Nucleus accumbens (tissue), 56 donors: Measurements from ENCODE around the gene TANGO2.

Experiments used
- DNase-seq, 56 donors: peaks; one replicate each; lab custom pipeline; 2025; lab: John Stamatoyannopoulos, UW

Gene TANGO2

DNA sequence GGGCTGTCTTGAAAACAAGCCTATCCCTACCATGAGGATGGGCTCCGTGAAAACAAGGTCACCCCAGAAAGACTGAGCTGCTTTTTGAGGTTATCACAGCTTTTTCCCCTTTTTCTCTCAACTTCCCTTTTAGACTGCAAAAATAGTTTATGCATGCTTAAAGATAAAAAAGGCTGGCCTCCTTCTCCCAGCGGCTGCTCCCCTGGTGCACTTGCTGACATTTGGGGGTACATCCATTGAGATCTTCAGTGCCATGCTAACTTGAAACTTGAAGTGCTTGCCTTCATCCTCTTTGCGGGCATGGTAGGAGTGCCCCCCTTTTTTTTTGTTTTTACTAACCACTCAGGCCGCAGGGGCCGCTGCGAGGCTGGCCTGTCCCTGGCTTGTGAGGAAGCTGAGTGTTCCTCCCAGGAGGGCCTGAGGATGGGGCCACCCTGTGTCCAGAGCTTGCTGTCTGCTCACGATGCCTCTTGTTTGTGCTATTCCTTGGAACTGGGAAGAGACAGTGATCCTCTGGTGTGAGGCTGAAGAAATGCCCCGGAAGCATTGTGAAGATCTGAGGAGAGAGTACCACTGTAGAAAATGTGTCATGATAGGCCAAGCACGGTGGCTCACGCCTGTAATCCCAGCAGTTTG lies 2.2 kb downstream of the TANGO2 start:
- no peak for DNase-seq

DNA sequence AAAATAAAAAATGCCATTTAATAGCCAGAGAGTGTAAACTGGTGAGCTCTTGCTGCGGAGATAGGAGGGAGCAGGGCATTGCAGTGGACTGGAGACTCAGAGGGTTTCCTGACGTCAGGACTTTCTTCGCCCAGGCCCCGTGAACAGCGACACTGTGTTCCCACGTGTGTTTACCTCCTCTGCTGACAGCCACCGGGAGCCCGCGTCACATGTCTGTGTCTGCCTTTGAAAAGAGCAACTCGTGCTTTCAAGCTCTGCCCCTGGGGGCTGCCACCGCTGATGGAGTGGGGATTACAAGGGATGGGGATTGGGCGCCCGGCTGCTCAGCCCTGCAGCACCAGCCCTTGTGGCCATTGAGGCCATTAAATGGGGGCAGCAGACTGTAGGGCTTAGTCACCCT lies 3.3 kb downstream of the TANGO2 start:
- DNase-seq = peak in 8 of 56 donors; percentile 16 to 43 (median 26)

DNA sequence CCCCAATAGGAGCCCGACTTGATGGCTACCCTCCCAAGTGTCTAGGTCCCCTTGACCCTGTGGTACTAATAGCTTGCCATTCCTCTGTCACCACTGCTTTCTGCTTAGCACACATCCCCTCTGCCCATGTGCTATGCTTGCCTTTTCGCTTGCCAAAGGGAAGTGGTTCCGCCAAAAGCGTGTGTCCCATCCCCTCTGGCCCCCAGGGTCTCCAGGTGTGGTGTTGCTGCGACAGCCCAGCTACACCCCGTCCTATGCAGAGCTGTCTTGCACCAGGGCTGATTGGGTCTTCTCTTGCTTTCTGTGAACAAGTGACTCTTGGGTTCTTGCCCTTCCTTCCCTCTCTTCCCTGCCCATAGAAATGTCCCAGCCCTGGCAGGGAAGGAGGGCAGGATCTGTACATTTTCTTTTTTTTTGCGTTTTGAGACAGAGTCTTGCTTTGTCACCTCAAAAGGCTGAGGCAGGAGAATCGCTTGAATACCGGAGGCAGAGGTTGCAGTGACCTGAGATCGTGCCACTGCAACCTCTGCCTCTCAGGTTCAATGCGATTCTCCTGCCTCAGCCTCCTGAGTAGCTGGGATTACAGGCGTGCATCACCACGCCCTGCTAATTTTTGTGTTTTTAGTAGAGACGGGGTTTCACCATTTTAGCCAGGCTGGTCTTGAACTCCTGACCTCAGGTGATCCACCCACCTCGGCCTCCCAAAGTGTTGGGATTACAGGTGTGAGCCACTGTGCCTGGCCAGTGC lies 3.9 kb downstream of the TANGO2 start:
- no peak for DNase-seq

DNA sequence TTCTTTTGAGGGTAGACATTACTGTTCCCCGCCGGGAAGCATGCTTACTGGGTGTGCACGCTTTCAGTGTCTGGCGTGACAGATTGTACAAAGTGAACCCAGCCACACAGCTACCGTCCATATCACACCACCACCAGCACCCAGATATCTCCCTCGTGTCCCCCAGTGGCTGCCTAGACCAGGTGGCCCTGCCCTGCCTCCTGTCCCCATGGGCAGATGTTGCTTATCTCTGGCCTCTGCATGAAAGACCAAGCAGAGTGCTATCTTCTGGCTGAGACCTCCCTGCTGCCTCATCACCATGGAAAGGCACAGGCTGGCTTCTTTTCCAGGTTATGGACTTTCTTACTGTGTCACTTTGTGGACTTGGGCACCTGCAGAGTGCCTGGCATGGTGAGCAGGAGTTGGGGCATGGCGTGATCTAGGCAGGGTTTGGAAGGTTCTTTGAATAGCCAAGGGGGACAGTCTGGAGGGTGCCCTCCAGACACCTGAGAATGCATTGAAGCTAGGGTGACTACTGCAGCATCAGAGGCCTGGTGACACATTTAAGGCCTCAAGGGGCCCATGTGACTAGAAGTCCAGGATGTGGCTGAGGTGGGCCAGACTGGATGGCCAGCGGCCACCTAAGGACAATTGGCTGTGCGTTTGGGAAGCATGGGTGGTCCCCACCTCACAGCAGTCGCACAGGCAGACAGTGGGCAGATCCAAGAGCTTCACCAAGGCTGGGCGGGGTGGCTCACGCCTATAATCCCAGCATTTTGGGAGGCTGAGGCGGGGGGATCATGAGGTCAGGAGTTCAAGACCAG lies 4.7 kb downstream of the TANGO2 start:
- DNase-seq = no peak

DNA sequence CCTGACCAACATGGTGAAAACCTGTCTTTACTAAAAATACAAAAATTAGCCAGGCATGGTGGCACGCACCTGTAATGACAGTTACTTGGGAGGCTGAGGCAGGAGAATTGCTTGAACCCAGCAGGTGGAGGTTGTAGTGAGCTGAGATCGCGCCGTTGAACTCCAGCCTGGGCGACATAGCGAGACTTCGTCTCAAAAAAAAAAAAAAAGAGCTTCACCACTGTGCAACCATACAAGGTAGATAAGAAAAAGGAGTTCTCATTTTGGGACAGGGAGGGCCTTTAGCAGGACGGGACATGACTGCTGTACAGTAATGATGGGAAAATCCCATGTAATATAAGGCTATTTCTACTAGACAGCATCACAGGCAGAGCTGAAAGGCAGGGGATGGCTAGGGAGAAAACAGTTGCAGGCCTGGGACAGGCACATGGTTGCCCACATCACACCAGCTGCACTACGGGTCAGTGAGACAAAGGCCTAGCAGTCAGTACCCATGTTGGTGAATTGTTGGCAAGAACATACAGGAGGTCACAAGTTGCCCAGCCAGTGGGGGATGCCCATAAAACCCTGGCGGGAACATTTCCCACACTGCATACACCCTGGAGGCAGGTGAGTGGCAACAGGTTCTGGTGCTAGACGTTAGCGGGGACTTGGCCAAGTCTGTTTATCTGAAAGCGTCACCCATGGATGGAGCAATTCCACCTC lies 5.4 kb downstream of the TANGO2 start:
- DNase-seq = peak in 28 of 56 donors; percentile 12 to 60 (median 34)

DNA sequence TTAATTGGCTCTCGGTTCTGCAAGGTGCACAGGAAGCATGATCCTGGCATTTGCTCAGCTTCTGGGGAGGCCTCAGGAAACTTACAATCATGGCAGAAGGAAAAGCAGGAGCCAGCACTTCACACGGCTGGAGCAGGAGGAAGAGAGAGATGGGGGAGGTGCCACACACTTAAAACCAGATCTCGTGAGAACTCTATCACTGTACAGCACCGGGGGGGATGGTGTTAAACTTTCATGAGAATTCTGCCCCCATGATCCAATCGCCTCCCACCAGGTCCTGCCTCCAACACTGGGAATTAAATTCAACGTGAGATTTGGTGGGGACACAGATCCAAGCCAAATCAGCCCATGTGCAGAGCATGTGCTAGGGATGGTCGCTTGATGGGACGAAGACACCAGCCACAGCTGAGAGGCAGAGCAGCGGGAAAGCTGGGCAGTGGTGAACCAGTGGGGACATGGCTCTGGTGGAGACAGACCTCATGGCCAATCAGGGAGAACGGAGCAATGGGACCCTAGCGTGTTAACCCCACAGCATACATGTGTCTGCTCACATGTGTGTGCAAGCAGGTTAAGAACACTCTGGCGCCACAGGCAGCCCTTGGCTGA lies 6.2 kb downstream of the TANGO2 start:
- DNase-seq = no peak

DNA sequence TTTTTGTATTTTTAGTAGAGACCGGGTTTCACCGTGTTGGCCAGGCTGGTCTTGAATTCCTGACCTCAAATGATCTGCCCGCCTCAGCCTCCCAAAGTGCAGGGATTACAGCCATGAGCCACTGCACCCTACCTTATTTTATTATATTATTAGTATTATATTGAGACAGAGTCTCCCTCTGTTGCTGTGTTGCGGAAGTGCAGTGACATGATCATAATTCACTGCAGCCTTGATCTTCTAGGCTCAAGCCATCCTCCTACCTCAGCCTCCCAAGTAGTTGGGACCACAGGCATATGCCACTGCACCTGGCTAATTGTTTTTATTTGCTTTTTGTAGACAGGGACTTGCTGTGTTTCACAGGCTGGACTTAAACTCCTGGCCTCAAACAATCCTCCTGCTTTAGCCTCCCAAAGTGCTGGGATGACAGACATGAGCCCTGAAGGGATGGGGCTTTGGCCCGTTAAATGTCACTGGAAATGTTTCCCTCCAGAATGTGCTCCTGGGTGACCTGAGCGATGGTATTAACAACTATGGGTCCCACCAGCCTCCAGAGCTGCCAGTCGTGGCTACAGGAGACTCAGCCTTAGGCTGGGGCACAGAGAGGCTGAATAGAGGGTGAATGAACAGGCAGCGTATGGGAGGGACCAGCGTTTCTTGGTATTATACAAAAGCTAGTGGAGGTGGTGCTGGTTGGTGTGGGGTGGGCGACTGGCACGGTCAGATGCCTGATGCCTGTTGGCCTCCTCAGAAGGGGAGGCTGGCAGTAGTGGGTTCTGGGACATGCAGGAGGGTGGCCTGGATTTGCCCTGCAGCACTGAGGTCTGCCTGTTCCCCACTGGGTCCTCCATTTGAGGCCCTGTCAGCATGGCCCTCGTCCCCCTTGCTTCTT lies 7.3 kb downstream of the TANGO2 start:
- no peak for DNase-seq

DNA sequence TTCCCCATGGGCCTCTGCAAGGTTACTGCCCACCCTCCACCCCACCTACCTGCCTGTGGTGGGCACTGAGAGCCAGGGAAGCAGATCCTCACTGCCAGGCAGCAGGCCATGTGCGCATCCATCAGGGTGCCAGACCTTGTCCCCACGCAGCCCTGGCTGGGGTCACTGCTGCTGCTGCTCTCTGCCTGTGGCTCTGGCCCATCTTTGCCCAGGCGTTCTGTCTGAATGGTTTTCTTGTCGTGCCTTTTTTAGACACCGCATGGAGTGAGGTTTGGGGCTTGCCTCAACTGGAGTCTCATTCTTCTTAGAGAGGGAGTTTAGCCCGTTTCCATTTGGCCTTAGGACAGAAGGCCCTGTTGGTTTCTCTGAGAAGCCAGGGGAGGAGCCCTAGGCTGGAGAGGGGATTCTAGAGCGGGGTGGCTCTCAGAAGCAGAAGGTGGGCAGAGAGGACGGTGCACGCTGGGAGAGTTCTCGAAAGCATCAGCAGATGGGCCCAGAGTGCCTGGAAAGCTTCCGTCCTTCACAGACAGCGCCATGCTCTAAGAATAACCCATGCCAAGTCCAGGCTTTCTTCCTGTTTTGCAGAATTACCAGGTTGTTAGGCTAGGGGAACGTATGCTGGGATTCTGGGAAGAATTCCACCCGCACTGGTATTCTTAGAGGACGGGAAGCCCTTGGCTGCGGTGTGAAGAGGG lies 8.1 kb downstream of the TANGO2 start:
- DNase-seq = peak in 8 of 56 donors; percentile 19 to 40 (median 22)

DNA sequence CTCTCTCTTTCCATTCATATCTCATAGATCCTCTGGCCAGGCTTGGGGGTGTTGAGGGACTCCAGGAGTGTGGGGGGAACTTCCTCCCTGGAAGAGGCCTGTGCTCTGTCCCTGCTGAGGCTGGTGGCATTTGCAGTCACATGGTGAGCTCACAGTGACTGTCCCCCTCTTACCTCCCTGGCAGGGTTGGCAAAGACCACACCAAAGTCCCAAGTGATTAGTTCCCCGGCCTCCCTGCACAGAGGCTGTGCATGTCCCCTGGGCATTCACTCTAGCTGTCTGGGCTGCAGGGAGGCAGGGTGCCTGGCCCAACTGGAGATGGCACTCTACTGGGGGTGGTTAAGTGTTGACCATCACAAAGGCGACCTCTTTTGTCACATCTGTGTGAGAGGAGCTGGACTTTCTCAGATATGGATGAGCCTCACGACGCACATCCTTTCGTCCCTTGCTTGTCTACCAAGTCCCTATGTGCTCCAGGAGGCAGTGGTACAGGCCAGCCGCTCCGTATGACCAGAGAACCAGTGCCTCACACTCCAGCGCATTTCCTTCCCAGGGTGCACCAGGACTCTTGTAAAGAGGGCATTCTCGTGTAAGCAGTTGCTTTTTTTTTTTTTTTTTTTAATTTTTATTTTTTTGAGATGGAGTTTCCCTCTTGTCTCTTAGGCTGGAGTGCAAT lies 8.8 kb downstream of the TANGO2 start:
- no peak for DNase-seq

DNA sequence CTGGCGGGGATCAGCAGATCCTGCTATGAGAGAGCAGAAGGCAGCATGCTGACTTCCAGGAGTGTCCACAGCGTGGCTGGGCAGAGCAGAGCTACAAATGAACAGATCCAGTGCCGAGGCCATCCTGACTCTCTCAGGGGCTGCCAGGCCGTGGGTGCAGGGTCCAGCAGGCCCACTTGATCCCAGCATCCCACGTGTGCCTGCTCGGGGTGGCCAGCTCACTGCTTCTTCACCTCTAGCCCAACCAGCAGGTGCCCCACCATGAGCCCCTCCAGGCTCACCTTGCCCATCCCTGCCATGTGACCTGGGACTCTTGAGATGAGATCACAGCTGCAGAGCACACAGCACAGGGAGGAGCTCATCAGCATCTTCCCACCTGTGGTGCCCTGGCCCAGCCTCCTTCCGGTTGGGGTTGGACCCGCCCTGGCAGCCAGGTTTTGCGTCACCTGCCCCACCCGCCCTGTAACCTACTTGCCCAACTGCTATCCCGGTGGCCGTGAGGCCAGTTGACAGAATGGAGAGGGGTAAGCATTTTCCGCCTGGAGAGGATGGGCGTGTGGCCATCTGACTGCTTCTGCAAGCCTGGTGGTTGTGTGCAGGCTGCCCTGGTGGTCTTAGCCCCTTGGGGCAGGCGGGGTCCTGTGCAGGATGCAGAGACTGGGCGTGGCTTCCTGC lies 11.0 kb downstream of the TANGO2 start:
- no peak for DNase-seq

DNA sequence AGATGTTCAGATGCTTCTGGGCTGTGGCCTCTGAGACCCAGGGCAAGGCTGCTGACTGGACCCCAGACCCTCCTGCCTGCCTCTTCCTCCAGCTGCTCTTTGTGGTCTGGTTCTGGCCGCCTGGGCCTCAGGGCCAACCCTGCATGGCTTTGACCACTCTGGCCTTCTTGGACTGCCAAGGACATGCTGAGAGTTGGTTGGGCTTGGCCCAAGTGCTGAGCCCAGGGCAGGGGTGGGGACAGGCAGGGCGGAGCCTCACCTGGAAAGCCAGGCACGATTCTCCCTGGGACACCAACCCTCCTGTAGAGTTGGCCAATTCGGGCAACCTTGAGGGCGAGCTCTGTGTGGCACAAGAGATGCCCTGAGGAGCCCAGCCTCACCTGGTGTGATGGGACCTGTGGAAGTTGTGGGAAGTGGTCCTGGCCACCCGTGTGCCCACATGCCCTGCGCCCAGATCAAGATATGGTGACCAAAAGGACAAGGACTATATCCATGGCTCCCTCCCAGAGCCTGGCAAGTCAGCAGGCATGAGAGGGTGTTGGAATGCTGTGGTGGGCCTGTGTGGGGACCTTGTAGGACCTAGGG lies 11.6 kb downstream of the TANGO2 start:
- no peak for DNase-seq

DNA sequence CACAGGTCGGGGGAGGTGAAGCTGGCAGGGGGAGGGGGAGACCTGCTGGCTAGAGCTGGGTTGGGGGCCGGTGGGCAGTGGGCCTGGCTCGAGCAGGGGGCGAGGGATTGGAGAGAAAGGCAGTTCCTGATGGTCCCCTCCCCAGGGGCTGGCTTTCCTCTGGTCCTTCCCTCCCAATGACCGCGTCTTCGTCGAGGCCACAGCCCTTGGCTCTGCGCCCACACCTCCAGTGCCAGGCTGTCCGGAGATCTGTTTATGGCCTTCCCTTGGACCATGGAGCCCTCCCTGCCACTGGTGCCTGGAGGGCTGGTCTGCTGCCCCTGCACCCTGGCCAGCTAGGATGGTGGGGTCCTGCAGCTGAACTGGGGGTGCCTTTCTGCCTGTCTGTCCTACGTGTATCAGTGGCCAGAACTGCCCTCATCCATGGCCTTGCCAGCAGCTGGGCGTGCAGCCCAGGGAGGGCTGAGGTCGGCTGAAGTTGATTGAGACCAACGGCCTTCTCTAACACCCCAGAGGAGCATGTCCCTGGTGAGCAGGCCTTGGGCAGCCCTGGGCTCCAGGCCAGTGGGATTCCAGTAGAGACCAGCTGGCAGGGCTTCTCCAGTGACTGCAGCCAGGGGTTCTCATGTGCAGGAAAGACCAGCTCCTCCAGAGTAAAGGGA lies 12.3 kb downstream of the TANGO2 start:
- peak in 39 of 56 donors; percentile 11 to 71 (median 46) for DNase-seq

DNA sequence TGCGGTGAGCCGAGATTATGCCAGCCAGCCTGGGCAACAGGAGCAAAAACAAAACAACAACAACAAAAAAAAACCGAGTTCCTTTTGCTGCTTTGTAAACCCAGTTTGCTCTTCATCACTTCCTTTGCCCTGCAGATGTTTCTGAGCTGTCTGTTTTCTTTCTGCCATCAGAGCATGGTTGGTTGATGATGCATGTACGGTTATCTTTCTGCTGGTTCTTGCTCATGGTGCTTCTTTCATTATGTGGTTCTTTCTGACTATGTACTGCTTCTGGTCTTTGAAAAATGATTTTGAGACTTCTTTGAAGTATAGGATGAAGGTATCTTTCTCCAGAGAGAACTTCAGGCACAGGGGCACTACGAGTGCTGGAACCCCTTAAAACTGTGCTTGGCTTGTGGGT lies 13.2 kb downstream of the TANGO2 start:
- DNase-seq = no peak

DNA sequence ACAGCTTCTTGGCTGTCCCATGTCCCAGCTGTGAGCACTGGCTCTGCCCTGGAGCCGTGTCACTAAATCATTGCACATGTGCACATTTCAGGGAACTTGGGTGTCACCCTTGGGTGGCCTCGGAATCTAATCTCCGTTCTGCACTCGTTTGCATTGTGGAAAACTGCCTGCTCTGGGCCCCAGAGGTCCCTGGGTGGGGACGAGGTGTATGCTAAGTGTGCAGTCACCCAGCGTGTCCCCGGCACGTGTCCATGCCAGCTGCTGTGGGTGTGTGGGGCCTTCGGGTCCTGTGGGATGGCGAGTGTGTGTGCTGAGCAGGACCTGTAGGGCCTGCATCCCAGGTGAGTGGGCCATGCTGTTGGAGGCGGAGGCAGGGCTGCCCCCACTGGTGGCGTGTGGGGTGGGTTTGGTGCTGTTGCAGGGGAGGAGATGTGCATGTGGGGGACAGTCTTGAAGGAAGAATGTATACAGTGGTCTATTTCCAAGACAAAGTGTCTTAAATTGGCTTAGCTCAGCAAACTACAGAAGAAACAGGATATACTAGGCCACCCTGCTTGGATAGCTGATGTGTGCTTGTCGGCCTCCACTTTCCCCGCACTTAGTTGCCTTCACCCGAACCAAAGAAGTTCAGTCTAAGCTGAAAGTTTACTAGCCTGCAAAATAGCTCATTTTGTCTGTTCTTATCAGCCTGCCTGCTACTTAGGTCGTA lies 14.6 kb downstream of the TANGO2 start:
- DNase-seq = no peak

DNA sequence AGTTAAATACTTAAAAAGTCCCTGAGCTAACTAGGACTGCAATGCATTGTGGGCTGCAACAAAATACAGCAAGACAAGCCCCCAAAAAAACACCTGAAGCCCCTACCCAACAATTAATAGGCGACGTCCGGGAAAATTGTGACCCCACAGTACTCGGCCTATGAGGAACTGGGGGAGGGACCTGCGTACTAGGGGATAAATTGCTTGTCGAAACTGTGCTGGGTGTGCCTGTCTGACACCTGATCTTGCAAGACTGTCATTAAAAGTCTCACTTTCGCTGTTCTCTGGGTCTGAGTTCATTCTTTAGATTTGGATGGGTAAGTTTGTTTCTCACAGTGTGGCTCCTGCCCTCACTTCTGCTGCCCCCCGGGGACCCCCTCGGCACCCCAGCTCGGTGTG lies 15.2 kb downstream of the TANGO2 start:
- no peak for DNase-seq
